Neural progenitor cell (in vitro differentiated cells): ENCODE results near the gene CEMIP2. TPM values are rescaled to one million over a fixed set of nuclear protein-coding genes. Genes with fewer than 3 reads are reported as not detected.

Experiments used
- DNase-seq: peaks from one replicate; pipeline ENCODE4 v3.0.0-alpha.2; 2016; ENCODE audit warnings: low spot score
- H2AFZ ChIP-seq: fragments of 200-600 bp; sonication (generic); replicated peaks from 2 replicates; pipeline ENCODE4 v1.6.1; 2016; ENCODE audit warnings: antibody characterized with exemption
- H3F3A ChIP-seq: fragments of 200-600 bp; sonication (generic); 2 replicates; pipeline ENCODE4 v1.6.1; 2016; ENCODE audit warnings: antibody characterized with exemption, low read depth
- H3K27ac ChIP-seq: fragments of 200-600 bp; sonication (generic); 2 replicates; pipeline ENCODE4 v1.5.1; 2016; ENCODE audit warnings: mild to moderate bottlenecking
- H3K27me3 ChIP-seq: fragments of 200-600 bp; sonication (generic); 2 replicates; pipeline ENCODE4 v1.6.1; 2016; ENCODE audit warnings: mild to moderate bottlenecking, moderate library complexity
- H3K36me3 ChIP-seq: fragments of 200-600 bp; sonication (generic); 2 replicates; pipeline ENCODE4 v1.5.1; 2016
- H3K4me1 ChIP-seq: fragments of 200-600 bp; sonication (generic); 2 replicates; pipeline ENCODE4 v1.6.1; 2016; ENCODE audit warnings: mixed run types
- H3K4me2 ChIP-seq: fragments of 200-600 bp; sonication (generic); 2 replicates; pipeline ENCODE4 v1.6.1; 2016
- H3K4me3 ChIP-seq: fragments of 200-600 bp; sonication (generic); 2 replicates; pipeline ENCODE4 v1.5.1; 2016
- H3K79me2 ChIP-seq: fragments of 200-600 bp; sonication (generic); 2 replicates; pipeline ENCODE4 v1.6.1; 2016; ENCODE audit warnings: low read depth
- H3K9ac ChIP-seq: fragments of 200-600 bp; sonication (generic); 2 replicates; pipeline ENCODE4 v1.6.1; 2016
- H3K9me3 ChIP-seq: fragments of 200-600 bp; sonication (generic); 2 replicates; pipeline ENCODE4 v1.5.1; 2016; ENCODE audit warnings: low read depth
- H4K20me1 ChIP-seq: fragments of 200-600 bp; sonication (generic); 2 replicates; pipeline ENCODE4 v1.6.1; 2016; ENCODE audit warnings: low read depth
- H3K27ac Mint-ChIP-seq: 3 replicates; pipeline ENCODE4 v1.8.0; 2021; ENCODE audit warnings: mixed read lengths
- H3K27me3 Mint-ChIP-seq: 2 replicates; pipeline ENCODE4 v1.8.0; 2022; ENCODE audit warnings: low read depth, mild to moderate bottlenecking, inconsistent platforms, moderate library complexity, mixed read lengths; ENCODE audit not compliant: insufficient read depth
- H3K36me3 Mint-ChIP-seq: 3 replicates; pipeline ENCODE4 v1.8.0; 2021; ENCODE audit warnings: mixed read lengths
- H3K4me1 Mint-ChIP-seq: 3 replicates; pipeline ENCODE4 v1.8.0; 2021; ENCODE audit warnings: mixed read lengths
- H3K4me3 Mint-ChIP-seq: 3 replicates; pipeline ENCODE4 v1.8.0; 2021; ENCODE audit warnings: mild to moderate bottlenecking, moderate library complexity, mixed read lengths
- H3K9me3 Mint-ChIP-seq: 3 replicates; pipeline ENCODE4 v1.8.0; 2020; ENCODE audit warnings: mixed read lengths
- EZH2 ChIP-seq: fragments of 200-600 bp; sonication (generic); IDR thresholded peaks from 2 replicates; pipeline ENCODE4 v1.6.1; 2017; ENCODE audit warnings: antibody characterized with exemption, mild to moderate bottlenecking, moderate library complexity
- EZH2phosphoT487 ChIP-seq: fragments of 200-600 bp; sonication (generic); IDR thresholded peaks from 2 replicates; pipeline ENCODE4 v1.6.1; 2017; ENCODE audit warnings: antibody characterized with exemption
- total RNA-seq: library from RNA; depleted of rRNA; stranded (reverse); fragments of >200 nt; gene quantifications from 2 replicates; pipeline ENCODE4 v1.2.3, GENCODE V29; 2015; ENCODE audit warnings: low replicate concordance
- TF ChIP-seq, protein P1 (sequence below): fragments of 200-600 bp; sonication (generic); IDR thresholded peaks from 2 replicates; pipeline ENCODE4 v1.5.1; 2017; ENCODE audit warnings: antibody characterized with exemption, mild to moderate bottlenecking

Gene CEMIP2
- total RNA-seq, 1 donor from 2014 or later = 218 TPM

- H3K9me3 Mint-ChIP-seq = no peaks in the 10 kb centered on the region
- Histone ChIP-seq H3K27ac (no peak overlapping the region), H3K36me3 (no peaks in the 10 kb centered on the region), H3K4me1 (no peaks in the 10 kb centered on the region), H3K27me3 (no peaks in the 10 kb centered on the region), H4K20me1 (no peaks in the 10 kb centered on the region), H3K9me3 (no peaks in the 10 kb centered on the region), H3F3A (no peaks in the 10 kb centered on the region), H3K9ac (no peak overlapping the region), H3K4me2 (no peak overlapping the region), H2AFZ (no peak overlapping the region), H3K4me3 (no peak overlapping the region), H3K79me2 (no peaks in the 10 kb centered on the region)
- H3K36me3 Mint-ChIP-seq = no peaks in the 10 kb centered on the region
- no peak for DNase-seq
- no peak overlapping the region for H3K4me3 Mint-ChIP-seq
- H3K27ac Mint-ChIP-seq = no peak overlapping the region
- TF ChIP-seq EZH2 = no peak
- TF ChIP-seq EZH2phosphoT487 = no peak
- TF ChIP-seq, protein P1, sequence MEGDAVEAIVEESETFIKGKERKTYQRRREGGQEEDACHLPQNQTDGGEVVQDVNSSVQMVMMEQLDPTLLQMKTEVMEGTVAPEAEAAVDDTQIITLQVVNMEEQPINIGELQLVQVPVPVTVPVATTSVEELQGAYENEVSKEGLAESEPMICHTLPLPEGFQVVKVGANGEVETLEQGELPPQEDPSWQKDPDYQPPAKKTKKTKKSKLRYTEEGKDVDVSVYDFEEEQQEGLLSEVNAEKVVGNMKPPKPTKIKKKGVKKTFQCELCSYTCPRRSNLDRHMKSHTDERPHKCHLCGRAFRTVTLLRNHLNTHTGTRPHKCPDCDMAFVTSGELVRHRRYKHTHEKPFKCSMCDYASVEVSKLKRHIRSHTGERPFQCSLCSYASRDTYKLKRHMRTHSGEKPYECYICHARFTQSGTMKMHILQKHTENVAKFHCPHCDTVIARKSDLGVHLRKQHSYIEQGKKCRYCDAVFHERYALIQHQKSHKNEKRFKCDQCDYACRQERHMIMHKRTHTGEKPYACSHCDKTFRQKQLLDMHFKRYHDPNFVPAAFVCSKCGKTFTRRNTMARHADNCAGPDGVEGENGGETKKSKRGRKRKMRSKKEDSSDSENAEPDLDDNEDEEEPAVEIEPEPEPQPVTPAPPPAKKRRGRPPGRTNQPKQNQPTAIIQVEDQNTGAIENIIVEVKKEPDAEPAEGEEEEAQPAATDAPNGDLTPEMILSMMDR = no peak
- peaks cover 2% of the 10 kb centered on the region for H3K27me3 Mint-ChIP-seq
- no peaks in the 10 kb centered on the region for H3K4me1 Mint-ChIP-seq
These were observed 130.4 kb downstream of the CEMIP2 start for GRCh38 chr9:71637926-71638325.

DNA sequence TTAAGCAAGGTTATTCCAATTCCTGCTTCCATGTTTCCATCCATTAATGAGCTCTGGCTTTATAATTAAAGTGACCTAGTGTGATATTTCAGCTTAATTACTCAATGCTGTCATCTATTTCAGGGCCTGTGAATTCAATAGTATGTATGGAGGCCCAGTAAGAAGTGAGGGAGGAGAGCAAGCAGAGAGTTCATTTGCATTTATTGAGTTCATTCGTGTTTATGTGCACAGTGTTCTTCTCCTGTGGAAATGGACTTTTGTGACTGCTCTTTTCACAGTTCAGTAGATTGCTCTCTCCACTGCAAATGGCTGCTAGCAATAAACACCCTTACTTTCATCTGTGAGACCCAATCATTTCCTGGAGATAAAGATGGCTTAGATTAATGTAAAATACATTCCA lies 130.9 kb downstream of the CEMIP2 start:
- no peaks in the 10 kb centered on the region for H3K4me1 ChIP-seq
- H3K9me3 ChIP-seq = no peaks in the 10 kb centered on the region
- no peak overlapping the region for H3K4me2 ChIP-seq
- H3K9me3 Mint-ChIP-seq = no peaks in the 10 kb centered on the region
- no peak overlapping the region for H3K4me3 ChIP-seq
- no peaks in the 10 kb centered on the region for H3K36me3 ChIP-seq
- H3K27ac ChIP-seq = no peak overlapping the region
- H4K20me1 ChIP-seq = no peaks in the 10 kb centered on the region
- no peaks in the 10 kb centered on the region for H3K27me3 ChIP-seq
- no peak overlapping the region for H3K9ac ChIP-seq
- DNase-seq = no peak
- TF ChIP-seq, protein P1 = no peak
- TF ChIP-seq EZH2 (no peak), EZH2phosphoT487 (no peak)
- H3K36me3 Mint-ChIP-seq = no peaks in the 10 kb centered on the region
- no peak overlapping the region for H3K4me3 Mint-ChIP-seq
- H3F3A ChIP-seq = no peaks in the 10 kb centered on the region
- no peak overlapping the region for H2AFZ ChIP-seq
- no peaks in the 10 kb centered on the region for H3K4me1 Mint-ChIP-seq
- peaks cover 2% of the 10 kb centered on the region for H3K27me3 Mint-ChIP-seq
- no peaks in the 10 kb centered on the region for H3K79me2 ChIP-seq
- H3K27ac Mint-ChIP-seq = no peak overlapping the region

DNA sequence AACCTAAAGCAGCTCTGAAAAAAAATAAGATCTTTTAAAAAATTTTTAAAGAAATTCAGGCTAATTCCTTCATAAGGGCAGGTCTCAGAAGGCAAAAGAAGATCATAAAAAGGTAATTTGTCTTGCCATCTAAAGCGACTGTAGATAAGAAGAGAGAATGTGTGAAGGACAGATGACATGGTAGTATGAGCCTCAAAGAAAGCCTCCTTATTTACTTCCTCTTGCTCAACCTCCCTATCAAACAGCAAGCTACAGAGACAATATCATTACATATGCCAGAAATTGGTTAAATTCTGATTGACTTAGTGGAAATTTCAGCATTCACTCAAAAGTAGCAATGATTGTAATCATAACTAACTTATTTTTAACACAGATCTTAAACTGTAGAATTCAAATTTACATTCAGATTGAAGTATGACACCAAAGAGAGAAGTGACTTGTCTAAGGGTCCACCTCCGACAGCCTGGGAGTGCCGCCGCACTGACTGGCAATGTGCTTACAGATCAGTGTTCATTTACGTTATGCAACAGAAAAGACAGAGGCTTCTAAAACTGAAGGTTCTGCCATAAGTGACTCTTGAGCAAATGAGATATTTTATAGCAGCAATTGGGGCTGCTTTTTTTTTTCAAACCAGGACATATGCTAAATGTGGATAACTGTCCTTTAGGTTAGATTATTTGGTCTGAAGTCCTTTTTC lies 132.0 kb downstream of the CEMIP2 start:
- no peak overlapping the region for H2AFZ ChIP-seq
- no peak overlapping the region for H3K9ac ChIP-seq
- H3K27ac ChIP-seq = no peak overlapping the region
- peaks cover 2% of the 10 kb centered on the region for H3K27me3 Mint-ChIP-seq
- no peaks in the 10 kb centered on the region for H3K27me3 ChIP-seq
- DNase-seq = no peak
- no peak overlapping the region for H3K27ac Mint-ChIP-seq
- no peaks in the 10 kb centered on the region for H3K9me3 ChIP-seq
- H3F3A ChIP-seq = no peaks in the 10 kb centered on the region
- H3K4me1 Mint-ChIP-seq = no peaks in the 10 kb centered on the region
- H3K4me3 Mint-ChIP-seq = no peak overlapping the region
- no peak overlapping the region for H3K4me2 ChIP-seq
- no peaks in the 10 kb centered on the region for H3K9me3 Mint-ChIP-seq
- H3K36me3 ChIP-seq = no peaks in the 10 kb centered on the region
- H3K79me2 ChIP-seq = no peaks in the 10 kb centered on the region
- no peaks in the 10 kb centered on the region for H3K4me1 ChIP-seq
- no peaks in the 10 kb centered on the region for H3K36me3 Mint-ChIP-seq
- TF ChIP-seq EZH2 = no peak
- TF ChIP-seq, protein P1 = no peak
- H3K4me3 ChIP-seq = no peak overlapping the region
- no peaks in the 10 kb centered on the region for H4K20me1 ChIP-seq
